Measurements from ENCODE around the gene HNRNPU.
"Not testable (repeated sequence)": the region's sequence is repeated elsewhere in the genome, so short reads cannot be mapped to it uniquely, and the experiment has no call there.

The HNRNPU gene

DNA sequence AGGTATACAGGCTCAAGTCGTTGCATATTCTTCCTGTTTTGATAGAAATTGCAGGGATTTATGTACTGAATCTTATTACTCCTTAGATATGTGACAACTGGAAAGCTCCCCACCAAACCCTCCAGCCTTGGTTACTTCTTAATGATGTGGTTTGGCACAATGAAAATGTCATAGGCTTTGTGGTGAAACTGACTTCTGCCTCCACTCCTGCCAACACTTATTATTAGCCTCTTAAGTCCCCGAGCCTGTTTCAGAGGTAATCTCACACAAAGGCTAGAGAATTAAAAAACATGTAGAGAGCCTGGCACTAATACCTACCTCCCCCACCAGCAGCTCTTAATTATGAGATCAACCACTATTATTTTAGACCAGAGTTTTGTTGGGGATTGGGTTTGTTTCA is 24.7 kb downstream of the HNRNPU start:
- no peak for DNase-seq

DNA sequence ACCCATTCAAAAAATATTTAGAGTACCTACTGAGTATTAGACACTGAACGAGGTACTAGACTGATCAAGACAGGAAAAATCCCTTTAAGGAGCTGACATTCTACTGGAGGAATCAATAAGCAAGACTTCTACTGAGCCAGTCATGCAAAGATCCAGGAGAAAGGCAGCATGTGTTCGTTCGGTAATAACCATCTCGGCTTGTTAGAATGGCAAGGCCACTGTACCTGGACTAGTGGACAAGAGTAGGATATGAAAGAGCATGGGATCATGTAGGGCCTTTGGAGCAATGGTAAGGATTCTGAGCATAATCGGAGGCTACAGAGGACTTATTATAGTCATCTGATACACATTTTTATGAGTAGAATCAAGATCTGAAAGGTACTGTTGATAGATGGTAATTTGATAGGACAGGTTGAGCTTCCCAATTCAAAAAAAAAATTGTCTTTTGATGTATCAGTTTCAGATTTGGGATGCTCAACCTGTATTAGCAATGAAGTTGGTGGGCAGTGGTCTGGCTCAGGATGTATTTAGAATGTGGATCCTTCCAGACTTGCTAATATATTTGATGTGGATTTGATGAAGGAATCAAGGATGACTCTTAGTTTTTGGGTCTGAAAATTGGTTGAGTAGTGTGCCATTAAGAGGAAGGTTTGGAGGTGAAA is 26.6 kb downstream of the HNRNPU start:
- DNase-seq: no peak

DNA sequence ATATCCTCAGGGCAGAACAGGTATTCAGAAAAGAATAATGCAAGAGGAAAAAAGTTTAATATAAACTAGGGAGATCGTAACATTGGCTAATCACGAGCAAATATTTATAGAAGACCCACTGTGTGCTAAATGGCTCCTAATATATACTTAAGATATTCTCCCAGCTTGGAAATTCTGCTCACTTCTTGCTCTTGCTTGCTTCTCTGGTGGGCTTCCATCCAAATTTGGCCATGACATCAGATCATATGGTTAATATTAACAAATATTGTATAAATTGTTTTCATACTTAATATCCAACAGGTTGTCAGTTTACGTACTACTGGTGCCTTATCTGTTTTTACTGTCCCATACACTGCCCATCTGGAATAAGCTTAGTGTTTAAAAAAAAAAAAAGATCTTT is 27.8 kb downstream of the HNRNPU start:
- DNase-seq: no peak

DNA sequence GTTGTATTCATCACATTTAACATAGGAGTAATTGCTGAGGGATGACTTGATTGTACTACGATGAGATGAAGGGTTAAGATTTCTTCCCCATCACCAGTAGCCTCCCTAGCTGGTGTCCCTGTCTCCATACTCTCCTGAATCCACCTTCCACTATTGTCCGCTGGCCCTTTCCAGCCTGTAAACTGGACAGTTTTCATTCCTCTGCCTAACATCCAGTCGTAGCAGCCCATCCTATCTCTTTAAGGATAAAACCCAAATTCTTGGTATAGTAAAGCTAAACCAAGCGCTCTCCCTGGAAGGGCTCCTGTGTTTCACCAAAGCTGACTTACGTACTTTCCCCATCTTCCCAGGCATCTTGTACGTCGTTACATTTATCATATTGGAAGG is 28.2 kb downstream of the HNRNPU start:
- DNase-seq: no peak

DNA sequence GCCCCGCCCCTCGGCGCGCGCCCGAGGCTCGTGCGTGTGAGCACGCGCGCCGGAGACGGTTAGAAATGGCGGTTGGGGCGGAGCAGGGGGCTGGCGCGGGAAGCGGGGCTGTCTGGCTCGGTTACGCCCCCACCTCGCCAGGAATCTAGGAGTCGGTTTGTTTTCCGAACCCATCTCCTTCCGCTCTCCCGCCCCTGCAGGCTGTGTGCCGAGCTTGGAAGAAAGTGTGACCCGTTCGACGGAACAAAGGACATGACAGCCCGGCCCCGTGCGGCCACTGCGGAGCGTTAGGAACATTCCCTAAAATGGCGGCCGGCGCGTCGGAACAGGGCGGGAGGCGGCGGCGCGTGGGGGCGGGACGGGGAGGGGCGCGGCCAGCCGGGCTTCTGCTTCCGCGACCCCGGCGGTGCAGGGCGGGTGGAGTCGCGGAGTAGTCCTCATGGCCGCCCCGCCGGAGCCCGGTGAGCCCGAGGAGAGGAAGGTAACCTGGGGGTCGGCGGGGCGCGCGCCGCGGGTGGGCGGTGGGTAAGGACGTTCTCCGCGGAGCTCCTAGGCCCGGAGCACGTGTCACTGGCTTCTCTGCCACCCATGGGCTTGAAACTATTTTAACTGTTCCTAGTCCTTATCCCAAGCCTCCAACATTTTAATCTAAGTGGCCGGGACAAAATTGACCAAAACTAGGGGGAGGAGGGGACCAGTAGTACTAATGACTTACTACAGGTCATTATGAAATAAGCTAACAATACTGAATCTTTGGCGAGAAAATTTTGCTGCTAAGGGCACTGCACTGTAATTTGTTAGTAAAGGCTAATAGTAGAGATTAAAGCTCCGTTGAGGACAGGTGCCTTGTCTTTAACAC is 28.8 kb downstream of the HNRNPU start, which contains the start of gene COX20:
Gene COX20, plus strand, starts transcription at position 383 of the 859 bp plus-strand sequence. Its CDS starts 57 bp downstream, at position 440.
- no peak for DNase-seq

DNA sequence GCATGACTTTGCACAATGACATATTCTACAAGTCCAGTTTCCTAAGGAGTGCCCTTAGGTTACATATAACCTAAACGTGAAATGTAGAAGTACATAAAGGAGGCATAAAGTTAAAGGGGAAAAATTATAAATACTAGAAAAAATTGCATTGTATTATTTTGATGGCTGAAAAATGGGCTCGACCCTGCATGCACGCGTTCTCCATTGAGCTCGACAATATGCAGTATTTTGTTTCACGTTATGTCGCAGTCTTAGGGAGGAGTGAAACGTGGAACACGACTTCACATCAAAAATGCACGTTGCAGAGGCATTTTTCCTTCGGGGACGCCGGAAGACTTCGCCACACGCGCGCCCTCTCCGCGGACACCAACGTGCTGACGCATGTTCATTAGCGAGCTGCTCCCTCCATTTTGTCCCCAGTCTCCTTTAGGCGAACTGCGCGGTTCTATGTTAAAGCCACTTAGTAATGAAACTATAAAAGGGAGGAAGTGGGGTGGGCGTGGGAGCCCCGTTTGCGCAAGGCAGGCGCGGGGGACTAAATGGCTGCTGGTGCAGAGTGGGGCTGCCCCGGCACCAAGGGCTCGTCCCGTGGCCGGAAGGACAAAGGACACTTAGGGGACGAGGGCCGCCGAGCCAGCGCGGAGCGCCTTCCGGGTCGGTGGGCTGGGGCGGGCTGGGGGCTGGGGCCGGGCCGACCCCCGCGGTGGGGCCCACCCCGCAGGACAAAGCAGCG is 29.6 kb downstream of the HNRNPU start:
- peak; percentile 86 for DNase-seq

DNA sequence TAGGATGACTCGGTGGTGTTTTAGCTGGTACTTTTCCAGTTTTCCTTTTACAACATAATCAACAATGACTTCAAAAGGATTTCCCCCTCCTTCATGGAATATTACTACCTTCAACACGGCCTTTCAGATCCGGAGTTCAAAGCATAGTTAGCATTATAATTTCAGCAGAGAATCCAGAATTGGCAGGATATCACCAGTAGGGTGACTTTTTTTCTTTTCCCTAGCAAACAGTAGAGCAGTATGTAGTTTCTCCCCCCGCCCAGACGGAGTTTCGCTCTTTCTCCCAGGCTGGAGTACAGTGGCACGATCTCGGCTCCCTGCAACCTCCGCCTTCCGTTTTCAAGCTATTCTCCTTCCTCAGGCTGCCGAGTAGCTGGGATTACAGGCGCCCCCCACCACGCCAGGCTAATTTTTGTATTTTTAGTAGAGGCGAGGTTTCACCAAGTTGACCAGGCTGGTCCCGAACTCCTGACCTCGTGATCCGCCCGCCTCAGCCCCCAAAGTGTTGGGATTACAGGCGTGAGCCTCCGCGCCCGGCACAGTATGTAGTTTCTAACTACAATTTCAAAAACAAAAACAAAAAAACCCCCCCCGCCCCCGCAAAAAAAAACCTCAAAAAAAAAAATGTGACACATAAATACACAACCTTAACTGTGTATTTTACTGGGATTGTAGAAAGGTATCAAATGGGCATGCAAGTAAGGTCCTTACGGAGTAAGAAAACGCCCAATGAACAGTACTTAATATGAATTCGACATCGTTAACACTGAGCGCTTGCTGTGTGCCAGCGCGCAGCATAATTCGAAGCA is 30.4 kb downstream of the HNRNPU start:
- DNase-seq: peak; percentile 78

DNA sequence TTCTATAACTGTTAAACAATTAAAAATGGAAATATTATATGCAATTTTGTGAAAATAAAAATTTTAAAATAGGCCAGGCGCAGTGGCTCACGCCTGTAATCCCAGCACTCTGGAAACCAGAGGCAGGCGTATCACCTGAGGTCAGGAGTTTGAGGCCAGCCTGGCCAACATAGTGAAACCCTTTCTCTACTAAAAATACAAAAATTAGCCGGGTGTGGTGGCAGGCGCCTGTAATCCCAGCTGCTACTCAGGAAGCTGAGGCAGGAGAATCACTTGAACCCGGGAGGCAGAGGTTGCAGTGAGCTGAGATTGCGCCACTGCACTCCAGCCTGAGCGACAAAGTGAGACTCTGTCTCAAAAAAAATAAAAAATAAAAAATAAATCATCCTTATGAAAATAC is 31.1 kb downstream of the HNRNPU start:
- not testable (repeated sequence) for DNase-seq

DNA sequence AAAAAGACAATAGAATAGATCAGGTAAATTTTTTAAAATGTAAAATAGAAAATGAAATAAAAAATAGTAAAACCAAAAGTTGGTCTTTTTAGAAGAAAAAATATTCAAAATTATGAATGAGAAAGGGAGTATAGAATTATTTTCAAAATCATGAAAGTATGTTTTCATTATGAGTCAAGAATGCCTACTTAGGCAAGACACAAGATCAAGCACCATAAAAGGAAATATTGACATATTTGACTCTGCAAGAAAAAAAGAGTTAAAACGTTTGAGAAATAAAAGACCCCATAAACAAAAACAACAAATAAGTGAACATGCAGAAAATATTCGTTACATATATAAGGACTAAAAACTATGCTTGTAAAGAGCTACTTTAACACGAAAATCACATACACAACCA is 33.7 kb downstream of the HNRNPU start:
- no peak for DNase-seq

DNA sequence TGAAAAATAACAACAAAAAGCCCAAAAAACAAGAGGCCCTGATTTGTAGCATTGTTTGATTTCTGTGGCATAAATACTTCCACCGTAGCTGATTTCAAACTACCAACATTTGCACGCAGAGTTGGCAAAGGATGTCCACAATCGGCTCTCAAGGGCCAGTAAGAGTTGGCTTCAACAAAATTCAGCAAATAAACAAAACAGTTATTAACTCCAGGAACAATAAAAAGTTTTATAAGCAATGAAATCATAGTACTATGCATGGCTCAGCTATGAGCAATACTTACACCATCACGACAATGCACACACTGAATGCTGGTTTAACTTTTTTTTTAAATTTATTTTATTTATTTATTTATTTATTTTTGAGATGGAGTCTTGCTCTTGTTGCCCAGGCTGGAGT is 37.6 kb downstream of the HNRNPU start:
- DNase-seq: no peak

DNA sequence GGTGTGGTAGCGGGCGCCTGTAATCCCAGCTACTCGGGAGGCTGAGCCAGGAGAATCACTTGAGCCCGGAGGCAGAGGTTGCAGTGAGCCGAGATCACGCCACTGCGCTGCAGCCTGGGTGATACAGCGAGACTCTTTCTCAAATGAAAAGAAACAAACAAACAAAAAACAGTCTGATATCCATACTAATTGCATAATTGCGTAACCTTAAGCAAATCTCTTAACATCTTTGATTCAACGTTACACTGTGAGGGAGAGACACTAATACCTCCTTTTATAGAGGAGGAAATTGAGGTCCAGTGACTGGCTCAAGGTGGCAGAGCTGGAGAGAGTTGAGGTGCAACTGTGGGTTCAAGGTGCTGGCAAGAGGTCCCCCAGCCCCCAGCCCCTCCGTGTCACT is 41.5 kb downstream of the HNRNPU start:
- DNase-seq: no peak

DNA sequence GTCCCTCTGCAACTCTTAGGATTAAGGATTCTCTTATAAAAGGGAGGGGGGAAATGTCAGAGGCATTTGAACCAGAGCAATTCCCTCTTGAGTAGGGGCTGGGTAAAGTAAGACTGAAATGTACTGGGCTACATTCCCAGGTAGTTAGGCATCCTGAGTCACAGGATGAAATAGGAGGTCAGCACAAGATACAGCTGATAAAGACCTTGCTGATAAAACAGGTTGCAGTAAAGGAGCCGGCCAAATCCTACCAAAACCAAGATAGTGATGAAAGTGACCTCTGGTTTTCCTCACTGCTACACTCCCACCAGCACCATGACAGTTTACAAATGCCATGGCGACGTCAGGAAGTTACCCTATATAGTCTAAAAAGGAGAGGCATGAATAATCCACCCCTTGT is 43.2 kb downstream of the HNRNPU start:
- DNase-seq: no peak

DNA sequence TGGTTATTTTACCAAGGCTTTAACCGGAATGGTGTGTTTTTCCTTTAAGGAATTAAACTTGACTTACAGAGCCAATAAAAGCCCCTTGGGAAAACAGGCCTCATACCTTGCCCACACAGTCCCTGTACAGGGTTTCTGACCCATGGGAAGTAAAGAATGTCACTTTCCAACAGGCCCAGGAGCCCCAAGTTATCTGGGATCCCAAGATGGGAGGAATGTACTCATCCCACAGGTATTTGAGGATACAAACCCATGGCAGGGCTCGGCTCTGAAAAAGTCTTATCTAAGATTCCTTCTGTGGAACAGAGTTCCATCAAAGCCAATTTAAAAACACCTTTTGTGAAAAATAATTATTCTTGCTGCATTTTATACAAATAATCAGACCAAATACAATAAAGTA is 44.2 kb downstream of the HNRNPU start:
- DNase-seq: no peak

DNA sequence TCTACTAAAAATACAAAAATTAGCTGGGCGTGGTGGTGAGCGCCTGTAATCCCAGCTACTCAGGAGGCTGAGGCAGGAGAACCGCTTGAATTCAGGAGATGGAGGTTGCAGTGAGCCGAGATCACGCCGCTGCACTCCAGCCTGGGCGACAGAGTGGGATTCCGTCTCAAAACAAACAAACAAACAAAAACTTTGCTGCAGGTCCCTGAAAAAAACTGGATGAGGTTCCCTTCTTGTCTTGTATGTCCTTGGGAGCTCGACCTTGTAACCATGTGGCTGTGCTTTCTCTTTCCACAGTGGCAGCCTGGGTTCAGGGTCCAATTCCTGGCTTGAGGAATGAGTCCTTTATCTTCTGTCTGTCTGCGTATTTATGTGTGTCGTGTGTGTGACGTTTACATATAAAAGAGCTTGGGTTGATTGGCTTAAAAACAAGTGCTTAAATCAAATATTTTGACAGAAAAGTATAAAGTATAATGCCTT is 46.9 kb downstream of the HNRNPU start:
- DNase-seq: no peak

DNA sequence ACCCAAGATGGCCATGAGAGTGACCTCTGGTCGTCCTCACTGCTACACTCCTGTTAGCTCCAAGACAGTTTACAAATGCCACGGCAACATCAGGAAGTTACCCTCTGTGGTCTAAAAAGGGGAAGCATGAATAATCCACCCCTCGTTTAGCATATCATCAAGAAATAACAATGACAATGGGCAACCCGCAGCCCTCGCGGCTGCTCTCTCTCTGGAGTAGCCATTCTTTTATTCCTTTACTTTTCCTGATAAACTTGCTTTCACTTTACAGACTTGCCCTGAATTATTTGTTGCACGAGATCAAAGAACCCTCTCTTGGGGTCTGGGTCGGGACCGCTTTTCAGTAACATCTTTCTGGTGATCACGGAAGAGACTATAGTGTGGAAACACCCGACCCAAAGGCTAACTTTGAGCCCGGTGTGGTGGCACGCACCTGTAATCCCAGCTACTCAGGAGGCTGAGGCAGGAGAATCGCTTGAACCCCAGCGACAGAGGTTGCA is 48.7 kb downstream of the HNRNPU start:
- DNase-seq: no peak

DNA sequence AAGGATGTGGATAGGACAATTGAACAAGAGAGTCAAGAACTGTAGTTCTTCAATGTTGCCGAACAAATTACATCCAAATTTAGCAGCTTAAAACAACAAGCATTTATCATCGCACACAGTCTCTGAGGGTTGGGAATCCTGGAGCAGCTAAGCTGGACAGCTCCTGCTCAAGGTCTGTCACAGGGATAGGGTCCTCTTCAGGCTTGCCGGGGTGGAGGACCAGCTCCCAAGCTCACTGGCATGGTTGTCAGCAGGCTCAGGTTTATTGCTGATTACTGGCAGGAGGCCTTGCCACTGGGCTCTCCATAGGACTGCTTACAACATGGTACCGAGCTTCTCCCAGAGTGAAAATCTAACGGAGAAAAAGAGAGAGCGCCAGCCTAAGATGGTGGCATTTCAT is 51.0 kb downstream of the HNRNPU start:
- no peak for DNase-seq

DNA sequence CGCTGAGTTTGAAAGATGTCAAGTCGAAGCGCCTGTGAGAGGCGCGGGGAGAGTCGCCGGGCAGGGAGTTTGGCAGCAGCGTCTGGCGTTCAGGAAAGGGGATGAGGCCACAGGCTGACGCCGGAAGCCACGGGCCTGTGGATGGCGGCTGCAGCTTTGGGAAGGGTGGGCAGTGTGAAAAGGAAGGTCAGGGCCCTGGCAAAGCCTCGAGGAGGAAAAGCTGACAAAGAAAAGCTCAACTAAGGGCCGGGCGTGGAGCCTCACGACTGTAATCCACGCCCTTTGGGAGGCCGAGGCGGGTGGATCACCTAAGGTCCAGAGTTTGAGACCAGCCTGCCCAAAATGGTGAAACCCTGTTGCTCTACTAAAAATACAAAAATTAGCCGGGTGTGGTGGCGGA is 54.1 kb downstream of the HNRNPU start:
- no peak for DNase-seq

DNA sequence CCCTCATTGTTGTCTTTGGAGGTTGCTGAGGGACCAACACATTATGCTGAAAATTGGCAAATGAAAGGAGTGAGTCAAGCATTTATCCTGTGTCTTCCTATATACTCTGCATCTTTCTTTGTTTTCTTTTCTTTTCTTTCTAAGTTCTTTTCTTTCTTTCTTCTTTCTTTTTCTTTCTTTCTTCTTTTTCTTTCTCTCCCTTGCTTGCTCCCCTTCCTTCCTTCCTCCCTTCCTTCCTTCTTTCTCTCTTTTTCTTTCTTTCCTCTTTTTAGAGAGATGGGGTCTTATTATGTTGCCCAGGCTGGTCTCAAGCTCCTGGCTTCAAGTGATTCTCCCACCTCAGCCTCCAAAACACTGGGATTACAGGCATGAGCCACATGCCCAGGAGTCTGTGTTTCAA is 57.2 kb downstream of the HNRNPU start:
- DNase-seq: no peak

DNA sequence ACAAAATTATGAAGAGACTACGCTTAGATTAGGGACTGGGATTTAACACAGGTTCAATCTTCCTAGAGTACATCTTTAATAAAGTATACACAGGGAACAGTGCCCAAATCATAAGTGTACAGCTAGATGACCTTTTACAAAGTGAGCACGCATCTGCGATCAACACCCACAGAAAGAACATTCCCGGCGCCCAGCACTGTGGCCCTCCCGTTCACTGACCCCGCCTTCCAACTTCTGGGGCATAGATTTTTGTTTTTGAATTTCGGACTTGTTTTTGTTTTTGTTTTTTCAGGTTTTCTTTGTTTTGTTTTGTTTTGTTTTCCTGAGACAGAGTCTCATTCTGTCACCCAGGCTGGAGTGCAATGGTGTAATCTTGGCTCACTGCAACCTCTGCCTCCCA is 59.5 kb downstream of the HNRNPU start:
- no peak for DNase-seq

DNA sequence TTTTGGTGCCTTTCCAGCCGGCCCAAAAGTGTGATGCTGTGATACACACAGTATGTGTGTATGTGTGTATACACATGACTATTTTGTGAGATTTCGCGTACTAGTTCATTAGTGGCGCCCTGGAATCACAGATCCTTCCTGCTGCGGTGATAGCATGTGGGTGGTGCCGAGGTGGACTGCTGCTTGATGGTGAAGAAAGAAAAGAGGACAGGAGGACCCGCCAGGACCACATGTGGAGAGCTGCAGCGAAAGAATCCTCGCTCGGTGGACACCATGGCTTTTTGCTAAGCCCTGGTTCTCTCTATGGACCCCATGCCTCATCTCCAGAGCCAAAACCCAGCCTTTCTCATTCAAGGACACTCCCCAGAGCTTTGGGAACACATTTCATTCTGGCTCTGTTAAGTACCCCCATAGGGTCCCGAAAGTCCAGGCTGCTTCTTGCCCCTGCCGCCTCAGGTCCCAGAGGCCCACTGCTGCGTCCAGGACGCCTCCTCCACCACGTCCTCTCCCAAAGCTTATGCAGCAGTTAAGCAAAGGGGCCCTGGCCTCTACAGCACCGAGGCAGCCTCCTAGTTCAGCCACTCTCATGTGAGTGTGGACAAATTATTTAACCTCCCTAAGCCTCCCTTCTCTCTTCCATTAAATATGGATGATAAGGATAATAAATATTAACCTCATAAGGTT is 61.6 kb downstream of the HNRNPU start:
- DNase-seq: no peak

DNA sequence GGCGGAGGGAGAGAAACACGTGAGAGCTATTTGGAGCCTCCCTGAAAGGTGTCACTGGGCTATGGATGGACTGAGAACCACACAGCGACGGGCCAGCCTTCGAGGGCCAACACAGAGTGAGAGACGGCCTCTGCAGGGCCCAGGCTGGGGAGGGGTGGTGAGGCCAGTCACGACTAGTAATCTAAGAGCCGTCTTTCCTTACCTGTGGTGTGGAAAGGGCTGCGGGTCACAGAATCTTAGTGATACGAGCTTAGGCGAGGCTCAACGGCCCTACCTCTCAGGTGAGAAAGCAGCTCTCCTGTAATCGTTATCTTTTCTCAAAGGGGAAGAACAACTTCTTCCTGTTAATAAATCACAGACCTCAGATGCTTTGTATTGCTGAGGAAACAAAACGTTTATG is 62.3 kb downstream of the HNRNPU start:
- DNase-seq: no peak

DNA sequence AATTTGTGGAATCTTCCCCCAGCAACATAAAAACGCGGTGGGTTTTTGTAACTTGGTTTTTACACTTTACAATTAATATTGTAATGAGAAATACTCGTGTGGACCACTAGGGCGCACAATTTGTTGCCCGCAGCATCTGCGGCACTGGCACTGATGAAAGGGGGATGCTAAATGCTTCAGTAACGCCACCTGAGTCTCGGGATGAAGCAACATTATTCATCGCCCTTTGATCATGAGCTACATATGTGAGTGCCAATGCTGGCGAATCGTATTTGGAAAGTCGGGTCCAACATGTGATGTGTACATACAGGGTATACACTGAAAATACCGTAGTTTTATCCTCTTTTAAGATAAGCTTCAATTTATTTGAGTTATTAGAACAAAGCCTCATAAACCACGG is 63.1 kb downstream of the HNRNPU start:
- peak; percentile 2 for DNase-seq
